ENCODE results near the gene MT1H. TPM values are rescaled to one million over a fixed set of nuclear protein-coding genes. Genes with fewer than 3 reads are reported as not detected.

The MT1H gene
- total and polyA plus RNA-seq, 2 of the 13 experiments (the other 11 are each of a cell fraction or from before 2014, with no cell fraction given) = 0.60 TPM; not detected in 1

- peak; percentile 76; the same call in 1 of the 2 replicates for TF ChIP-seq ZNF441 (CRISPR knock-in tag; IDR thresholded peaks at IDR 0.05; ENCODE audit: borderline replicate concordance)
- no peak for TF ChIP-seq PREB (CRISPR knock-in tag; IDR thresholded peaks at IDR 0.05)
- TF ChIP-seq PAF1 (CRISPR knock-in tag; IDR thresholded peaks at IDR 0.05) = no peak
- TF ChIP-seq HNRNPLL (IDR thresholded peaks at IDR 0.05; ENCODE audit: low read depth, low read length, poor library complexity, severe bottlenecking) = peak; percentile 88
- no peak for TF ChIP-seq ZNF703 (CRISPR knock-in tag; IDR thresholded peaks at IDR 0.05; ENCODE audit: borderline replicate concordance)
- no peak for TF ChIP-seq IRF2 (CRISPR knock-in tag; IDR thresholded peaks at IDR 0.05)
- TF ChIP-seq ZNF747 (CRISPR knock-in tag; IDR thresholded peaks at IDR 0.05; ENCODE audit: borderline replicate concordance) = no peak; the same call in 1 of the 2 replicates
- 0 out of 2 replicates have a peak, but pooled peaks have one; percentile 37 for TF ChIP-seq SMAD9 (CRISPR knock-in tag; IDR thresholded peaks at IDR 0.05)
- TF ChIP-seq ZNF451 (CRISPR knock-in tag; IDR thresholded peaks at IDR 0.05) = peak; percentile 64
- TF ChIP-seq DMTF1 (CRISPR knock-in tag; IDR thresholded peaks at IDR 0.05) = no peak
- TF ChIP-seq PPARG (CRISPR knock-in tag; conservative IDR thresholded peaks at IDR 0.05) = no peak
- TF ChIP-seq ZBTB3 (CRISPR knock-in tag; IDR thresholded peaks at IDR 0.05; ENCODE audit: borderline replicate concordance, low read depth) = no peak
- no peak for TF ChIP-seq AHDC1 (CRISPR knock-in tag; IDR thresholded peaks at IDR 0.05; ENCODE audit: borderline replicate concordance)
- no peak for TF ChIP-seq ZNF331 (CRISPR knock-in tag; IDR thresholded peaks at IDR 0.05)
- no peak for TF ChIP-seq ATF7 (IDR thresholded peaks at IDR 0.05)
- peak; percentile 57; the same call in 1 of the 2 replicates for TF ChIP-seq ATF7 (CRISPR knock-in tag; IDR thresholded peaks at IDR 0.05)
- peak; percentile 67; the same call in 1 of the 2 replicates for TF ChIP-seq ZNF768 (CRISPR knock-in tag; IDR thresholded peaks at IDR 0.05)
- TF ChIP-seq TBP (CRISPR knock-in tag; IDR thresholded peaks at IDR 0.05) = no peak
- TF ChIP-seq GRHL1 (CRISPR knock-in tag; conservative IDR thresholded peaks at IDR 0.05) = no peak
Measured at GRCh38 chr16:56643080-56643778, 26.4 kb upstream of the MT1H start (continued).

Data from HepG2 (cell line).